Vagina (tissue), 2 donors: ENCODE results near the gene TLCD3B.

ENCODE experiments used
- CTCF ChIP-seq, 3 experiments: fragments of 450-650 bp in 2 of 3; fragments of 200-600 bp in 1 of 3; sonication (generic) in 1 of 3; IDR thresholded peaks; one replicate each; pipeline ENCODE4 v1.5.1; 2017 to 2019; ENCODE audit warnings: antibody characterized with exemption in 3 of 3, mild to moderate bottlenecking in 2 of 3, moderate library complexity in 2 of 3
- POLR2A ChIP-seq, 2 donors: fragments of 450-650 bp; IDR thresholded peaks; one replicate each; pipeline ENCODE4 v1.6.1; 2017; ENCODE audit warnings: antibody characterized with exemption in 2 of 2, mild to moderate bottlenecking in 2 of 2, moderate library complexity in 2 of 2
- POLR2AphosphoS5 ChIP-seq, 2 donors: sonication (generic); formaldehyde crosslinking; IDR thresholded peaks; one replicate each; pipeline ENCODE4 v1.9.0; 2017; ENCODE audit warnings: antibody characterized with exemption in 2 of 2, mild to moderate bottlenecking in 2 of 2, low read depth in 1 of 2; ENCODE audit not compliant: insufficient read depth in 1 of 2

- TF ChIP-seq POLR2AphosphoS5 (IDR thresholded peaks at IDR 0.05; ENCODE audit: insufficient read depth in 1 of 2, low read depth in 1 of 2) (no peak), CTCF (IDR thresholded peaks at IDR 0.05) (no peak), POLR2A (IDR thresholded peaks at IDR 0.05) (no peak)
Observed at GRCh38 chr16:30053376-30054015, 22.4 kb upstream of the TLCD3B start.
